Measurements from ENCODE around the gene AMY2B.

GRCh38 chr1:103582464-103582863 is 11.1 kb downstream of the AMY2B start:
- TF ChIP-seq CTCF (IDR thresholded peaks at IDR 0.05 in 2 of 3, conservative IDR thresholded peaks at IDR 0.05 in 1 of 3; ENCODE audit: insufficient read depth in 2 of 3, low read depth in 1 of 3, low read length in 3 of 3) (no peak), ZBTB1 (CRISPR knock-in tag; IDR thresholded peaks at IDR 0.05; ENCODE audit: borderline replicate concordance, low read depth) (no peak), PATZ1 (CRISPR knock-in tag; IDR thresholded peaks at IDR 0.05; ENCODE audit: borderline replicate concordance) (no peak), FOSL1 (tag; conservative IDR thresholded peaks at IDR 0.05) (no peak), ZNF57 (CRISPR knock-in tag; IDR thresholded peaks at IDR 0.05) (no peak), TAF1 (IDR thresholded peaks at IDR 0.05; ENCODE audit: control insufficient read depth, extremely low read depth, insufficient read depth, low read length, severe bottlenecking) (no peak), RFX5 (IDR thresholded peaks at IDR 0.05; ENCODE audit: low read depth, low read length) (no peak), MXI1 (IDR thresholded peaks at IDR 0.05; ENCODE audit: low read depth, low read length) (no peak), MXD1 (CRISPR knock-in tag; IDR thresholded peaks at IDR 0.05; ENCODE audit: borderline replicate concordance, poor library complexity, severe bottlenecking) (no peak), ZNF785 (CRISPR knock-in tag; IDR thresholded peaks at IDR 0.05) (no peak), ZNF3 (CRISPR knock-in tag; IDR thresholded peaks at IDR 0.05) (no peak)

All from K562 (cell line).